Left lung (tissue), 14 donors: ENCODE measurements around the gene TBCC. TPM values are rescaled to one million over a fixed set of nuclear protein-coding genes. Genes with fewer than 3 reads are reported as not detected.

Experiments used
- ATAC-seq: fragments of 200-7000 bp; cut with Tn5 transposase; one replicate; pipeline ENCODE4 v1.9.1; 2020; ENCODE audit warnings: moderate library complexity
- DNase-seq, 4 donors: peaks; one replicate each; pipeline ENCODE4 v3.0.0-alpha.2; 2013 to 2020
- H3K27ac ChIP-seq, 2 donors: fragments of 200-600 bp; sonication (generic) in 1 of 2; one replicate each; pipeline versions ENCODE4 v1.5.0 to v1.8.0; 2020 to 2021
- H3K27me3 ChIP-seq, 2 donors: fragments of 200-600 bp; sonication (generic) in 1 of 2; one replicate each; pipeline versions ENCODE4 v1.5.0 to v1.8.0; 2020 to 2021
- H3K36me3 ChIP-seq, 2 donors: fragments of 200-600 bp; sonication (generic) in 1 of 2; one replicate each; pipeline versions ENCODE4 v1.5.0 to v1.8.0; 2020 to 2021
- H3K4me1 ChIP-seq, 2 donors: fragments of 200-600 bp; one replicate each; pipeline ENCODE4 v1.8.0; 2021
- H3K4me3 ChIP-seq, 2 donors: fragments of 200-600 bp; sonication (generic) in 1 of 2; one replicate each; pipeline versions ENCODE4 v1.5.0 to v1.8.0; 2020 to 2021; ENCODE audit warnings: mild to moderate bottlenecking in 1 of 2
- H3K9me3 ChIP-seq, 2 donors: fragments of 200-600 bp; sonication (generic) in 1 of 2; one replicate each; pipeline versions ENCODE4 v1.5.0 to v1.8.0; 2020 to 2021
- intact Hi-C, 2 donors: fragments of 100-400 bp; cut with DNase I; formaldehyde crosslinking; loops; one replicate each; pipeline versions ENCODE4 v1.11.2 to v1.14.2; 2022
- long read RNA-seq, 12 donors: library from polyadenylated mRNA in 2 of 12; unstranded in 2 of 12; transcript quantifications; one replicate each; pipeline ENCODE4 v2.0.0 and lab custom pipeline, GENCODE V29; 2019 to 2026
- polyA plus RNA-seq, 6 donors: library from polyadenylated mRNA; unstranded; fragments of 120-200 nt; gene quantifications; one replicate each; pipeline ENCODE4 v1.2.1, GENCODE V29; 2013; ENCODE audit not compliant: insufficient read length in 6 of 6
- total RNA-seq, 2 donors: library from RNA; stranded (reverse); fragmentation: NEBNext Ultra II Directional; extraction: Animal tissue kit (Norgen Biotek cat#: 25700); gene quantifications; one replicate each; pipeline ENCODE4 v1.2.1, GENCODE V29; 2021
- TF ChIP-seq, protein P1 (sequence below), 2 donors: fragments of 200-600 bp; sonication (generic) in 1 of 2; IDR thresholded peaks; one replicate each; pipeline versions ENCODE4 v1.5.0 to v1.8.0; 2021; ENCODE audit warnings: antibody characterized with exemption in 2 of 2
- donor health status: DM: no; HTN: yes; CAD: no.
- donor health status: DM: no; HTN: no; CAD: no.

The TBCC gene, protein sequence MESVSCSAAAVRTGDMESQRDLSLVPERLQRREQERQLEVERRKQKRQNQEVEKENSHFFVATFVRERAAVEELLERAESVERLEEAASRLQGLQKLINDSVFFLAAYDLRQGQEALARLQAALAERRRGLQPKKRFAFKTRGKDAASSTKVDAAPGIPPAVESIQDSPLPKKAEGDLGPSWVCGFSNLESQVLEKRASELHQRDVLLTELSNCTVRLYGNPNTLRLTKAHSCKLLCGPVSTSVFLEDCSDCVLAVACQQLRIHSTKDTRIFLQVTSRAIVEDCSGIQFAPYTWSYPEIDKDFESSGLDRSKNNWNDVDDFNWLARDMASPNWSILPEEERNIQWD
- total RNA-seq (10 to 100 TPM; 16.8 to 20.4 TPM), polyA plus RNA-seq (10 to 100 TPM; 15.6 to 19.2 (median 18.3) TPM)
- long read RNA-seq, donor 1, transcript TBCC-201 (1 exons, 1,616 nt) = major isoform, 25 of 25 reads
- long read RNA-seq, donor 1, partial matches to known transcripts = 0 of 25 reads
- long read RNA-seq, donor 1, other reads (novel, unspliced or antisense) = 0 of 25 reads
- long read RNA-seq, donor 2, transcript TBCC-201 (1 exons, 1,616 nt) = major isoform, 20 of 20 reads
- long read RNA-seq, donor 2, partial matches to known transcripts = 0 of 20 reads
- long read RNA-seq, donor 2, other reads (novel, unspliced or antisense) = 0 of 20 reads
- long read RNA-seq, donor 3, transcript TBCC-201 (1 exons, 1,616 nt) = major isoform, 19 of 19 reads
- long read RNA-seq, donor 3, partial matches to known transcripts = 0 of 19 reads
- long read RNA-seq, donor 3, other reads (novel, unspliced or antisense) = 0 of 19 reads
- long read RNA-seq, donor 4, transcript TBCC-201 (1 exons, 1,616 nt) = major isoform, 43 of 43 reads
- long read RNA-seq, donor 4, partial matches to known transcripts = 0 of 43 reads
- long read RNA-seq, donor 4, other reads (novel, unspliced or antisense) = 0 of 43 reads
- long read RNA-seq, donor 5, transcript TBCC-201 (1 exons, 1,616 nt) = major isoform, 22 of 22 reads
- long read RNA-seq, donor 5, partial matches to known transcripts = 0 of 22 reads
- long read RNA-seq, donor 5, other reads (novel, unspliced or antisense) = 0 of 22 reads
- long read RNA-seq, donor 6, transcript TBCC-201 (1 exons, 1,616 nt) = major isoform, 16 of 16 reads
- long read RNA-seq, donor 6, partial matches to known transcripts = 0 of 16 reads
- long read RNA-seq, donor 6, other reads (novel, unspliced or antisense) = 0 of 16 reads
- long read RNA-seq, donor 7, transcript TBCC-201 (1 exons, 1,616 nt) = major isoform, 13 of 13 reads
- long read RNA-seq, donor 7, partial matches to known transcripts = 0 of 13 reads
- long read RNA-seq, donor 7, other reads (novel, unspliced or antisense) = 0 of 13 reads
- long read RNA-seq, donor 8, transcript TBCC-201 (1 exons, 1,616 nt) = major isoform, 12 of 12 reads
- long read RNA-seq, donor 8, partial matches to known transcripts = 0 of 12 reads
- long read RNA-seq, donor 8, other reads (novel, unspliced or antisense) = 0 of 12 reads
- long read RNA-seq, donor 9, partial matches to known transcripts = 0 of 1 reads
- long read RNA-seq, donor 9, other reads (novel, unspliced or antisense) = 0 of 1 reads
- long read RNA-seq, donor 10, transcript TBCC-201 (1 exons, 1,616 nt) = major isoform, 78 of 78 reads
- long read RNA-seq, donor 10, partial matches to known transcripts = 0 of 78 reads
- long read RNA-seq, donor 10, other reads (novel, unspliced or antisense) = 0 of 78 reads
- long read RNA-seq, donor 11, transcript TBCC-201 (1 exons, 1,616 nt) = major isoform, 39 of 39 reads
- long read RNA-seq, donor 11, partial matches to known transcripts = 0 of 39 reads
- long read RNA-seq, donor 11, other reads (novel, unspliced or antisense) = 0 of 39 reads
- long read RNA-seq, donor 12, transcript TBCC-201 (1 exons, 1,616 nt) = major isoform, 14 of 14 reads
- long read RNA-seq, donor 12, partial matches to known transcripts = 0 of 14 reads
- long read RNA-seq, donor 12, other reads (novel, unspliced or antisense) = 0 of 14 reads

DNA sequence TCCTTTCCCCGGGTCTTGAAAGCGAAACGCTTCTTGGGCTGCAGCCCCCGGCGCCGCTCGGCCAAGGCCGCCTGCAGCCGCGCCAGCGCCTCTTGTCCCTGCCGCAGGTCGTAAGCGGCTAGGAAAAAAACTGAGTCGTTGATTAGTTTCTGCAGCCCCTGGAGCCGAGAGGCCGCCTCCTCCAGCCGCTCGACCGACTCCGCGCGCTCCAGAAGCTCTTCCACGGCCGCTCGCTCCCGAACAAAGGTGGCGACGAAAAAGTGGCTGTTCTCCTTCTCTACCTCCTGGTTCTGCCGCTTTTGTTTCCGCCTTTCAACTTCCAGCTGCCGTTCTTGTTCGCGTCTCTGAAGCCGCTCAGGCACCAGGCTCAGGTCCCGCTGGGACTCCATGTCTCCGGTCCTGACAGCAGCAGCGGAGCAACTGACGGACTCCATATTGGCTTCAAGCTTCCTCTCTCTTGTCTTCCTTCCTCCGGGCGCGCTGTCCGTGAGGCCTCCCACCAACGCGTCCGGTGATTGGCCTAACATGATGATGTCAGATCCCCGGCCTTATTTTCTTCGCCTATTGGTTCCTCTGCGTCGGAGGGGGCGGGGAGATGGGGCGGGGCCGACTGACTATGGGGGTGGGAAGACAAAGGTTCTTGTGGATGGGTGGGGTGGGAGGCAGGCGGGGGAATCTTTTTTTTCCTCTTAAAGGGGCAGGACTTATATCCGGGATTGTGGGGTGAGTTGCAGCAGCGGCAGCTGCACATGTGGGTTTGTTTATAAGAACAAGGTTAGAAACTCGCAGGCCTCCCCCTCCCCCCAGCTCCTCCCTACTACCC is at the start of gene TBCC:
TBCC (minus strand) TSS at position 464 of the 823 bp plus-strand sequence; CDS start at position 434, 30 bp downstream.
- intact Hi-C loops = no loop called here

DNA sequence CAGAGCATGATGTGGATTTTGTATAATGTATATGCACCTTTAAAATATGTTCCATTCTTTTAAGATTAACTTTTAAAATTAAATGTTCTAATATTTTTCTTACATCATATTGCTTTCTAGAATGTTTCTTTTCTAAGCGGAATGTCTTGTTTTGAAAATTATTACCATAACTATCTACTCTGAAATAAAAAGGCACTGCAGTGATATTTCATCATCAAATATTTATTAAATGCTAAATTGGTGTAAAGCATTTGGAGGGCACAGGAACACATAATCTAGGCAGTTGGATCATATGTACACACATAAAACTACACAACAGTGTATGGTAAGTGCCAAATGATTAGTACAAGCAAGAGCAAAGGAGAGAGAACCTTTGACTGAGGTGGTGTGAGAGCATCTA is 49.7 kb upstream of the TBCC start:
- Histone ChIP-seq H3K9me3 (no peaks in the 10 kb centered on the region), H3K27ac (no peak overlapping the region), H3K27me3 (no peaks in the 10 kb centered on the region), H3K36me3 (no peaks in the 10 kb centered on the region), H3K4me3 (no peak overlapping the region), H3K4me1 (peaks cover 5% of the 10 kb centered on the region in 2 donors)
- intact Hi-C loops = no loop called here
- TF ChIP-seq, protein P1, sequence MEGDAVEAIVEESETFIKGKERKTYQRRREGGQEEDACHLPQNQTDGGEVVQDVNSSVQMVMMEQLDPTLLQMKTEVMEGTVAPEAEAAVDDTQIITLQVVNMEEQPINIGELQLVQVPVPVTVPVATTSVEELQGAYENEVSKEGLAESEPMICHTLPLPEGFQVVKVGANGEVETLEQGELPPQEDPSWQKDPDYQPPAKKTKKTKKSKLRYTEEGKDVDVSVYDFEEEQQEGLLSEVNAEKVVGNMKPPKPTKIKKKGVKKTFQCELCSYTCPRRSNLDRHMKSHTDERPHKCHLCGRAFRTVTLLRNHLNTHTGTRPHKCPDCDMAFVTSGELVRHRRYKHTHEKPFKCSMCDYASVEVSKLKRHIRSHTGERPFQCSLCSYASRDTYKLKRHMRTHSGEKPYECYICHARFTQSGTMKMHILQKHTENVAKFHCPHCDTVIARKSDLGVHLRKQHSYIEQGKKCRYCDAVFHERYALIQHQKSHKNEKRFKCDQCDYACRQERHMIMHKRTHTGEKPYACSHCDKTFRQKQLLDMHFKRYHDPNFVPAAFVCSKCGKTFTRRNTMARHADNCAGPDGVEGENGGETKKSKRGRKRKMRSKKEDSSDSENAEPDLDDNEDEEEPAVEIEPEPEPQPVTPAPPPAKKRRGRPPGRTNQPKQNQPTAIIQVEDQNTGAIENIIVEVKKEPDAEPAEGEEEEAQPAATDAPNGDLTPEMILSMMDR (IDR thresholded peaks at IDR 0.05) = no peak
- DNase-seq = no peak
- no peak for ATAC-seq

More for the DNA sequence above, at the start of gene TBCC:
- Histone ChIP-seq H3K4me1 (peaks cover 5 to 37% of the 10 kb centered on the region in 2 donors), H3K27me3 (no peaks in the 10 kb centered on the region), H3K4me3 (peak within 1 kb of the TSS; percentile 96 to 99), H3K36me3 (no peaks in the 10 kb centered on the region), H3K27ac (peak within 1 kb of the TSS; percentile 95), H3K9me3 (no peaks in the 10 kb centered on the region)
- peak; percentile 91 for ATAC-seq
- TF ChIP-seq, protein P1 (IDR thresholded peaks at IDR 0.05) = no peak
- DNase-seq = peak; percentile 93 to 99 (median 96)

DNA sequence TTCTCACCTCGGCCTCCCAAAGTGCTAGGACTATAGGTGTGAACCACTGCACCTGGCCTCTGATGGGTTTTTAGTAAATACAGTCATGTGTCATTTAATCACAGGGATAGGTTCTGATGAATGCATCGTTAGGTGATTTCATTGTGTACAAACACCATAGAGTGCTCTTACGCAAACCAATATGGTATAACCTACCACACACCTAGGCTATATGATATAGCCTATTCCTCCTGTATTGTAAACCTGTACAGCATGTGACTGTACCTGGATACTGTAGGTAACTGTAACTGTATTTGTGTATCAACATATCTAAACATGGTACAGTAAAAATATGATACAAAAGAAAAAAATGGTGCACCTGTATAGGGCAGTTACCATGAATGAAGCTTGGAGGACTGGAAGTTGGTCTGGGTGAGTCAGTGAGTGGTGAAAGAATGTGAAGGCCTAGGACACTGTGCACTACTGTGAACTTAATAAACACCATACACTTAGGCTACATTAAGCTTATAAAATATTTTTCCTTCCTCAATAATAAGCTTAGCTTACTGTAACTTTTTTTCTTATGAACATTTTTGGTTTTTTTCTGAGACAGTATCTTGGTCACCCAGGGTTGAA is 45.9 kb upstream of the TBCC start:
- ATAC-seq = peak; percentile 56
- H3K4me3 ChIP-seq = no peak overlapping the region
- no peak for DNase-seq

More for the DNA sequence above, 45.9 kb upstream of the TBCC start:
- H3K36me3 ChIP-seq = no peaks in the 10 kb centered on the region
- no peaks in the 10 kb centered on the region for H3K9me3 ChIP-seq
- H3K4me1 ChIP-seq = peaks cover 14 to 43% of the 10 kb centered on the region in 2 donors
- H3K27ac ChIP-seq = no peak overlapping the region
- TF ChIP-seq, protein P1 (IDR thresholded peaks at IDR 0.05) = no peak
- intact Hi-C loops = no loop called here
- no peaks in the 10 kb centered on the region for H3K27me3 ChIP-seq
